OCI-LY3 (cell line): ENCODE measurements around the gene ILF3.

Experiments used
- H2AFZ ChIP-seq: fragments of 200-600, 300-600 bp; shearing (Covaris generic); 2 replicates; pipeline ENCODE4 v1.6.0; 2014; ENCODE audit warnings: antibody characterized with exemption, low read depth, low read length
- H3K27ac ChIP-seq: fragments of 200-600, 300-600 bp; sonication (generic); 2 replicates; pipeline ENCODE4 v1.5.1; 2014; ENCODE audit warnings: mild to moderate bottlenecking, low read length, moderate library complexity, mixed read lengths
- H3K27me3 ChIP-seq: fragments of 200-600, 300-600 bp; sonication (generic); 2 replicates; pipeline ENCODE4 v1.6.1; 2014; ENCODE audit warnings: low read depth, low read length, mixed read lengths
- H3K36me3 ChIP-seq: fragments of 200-600, 300-600 bp; sonication (generic); replicated peaks from 2 replicates; pipeline ENCODE3; 2014; ENCODE audit warnings: low read depth, low read length, mixed read lengths
- H3K4me1 ChIP-seq: fragments of 300-600, 200-600 bp; sonication (generic); 2 replicates; pipeline ENCODE4 v1.6.1; 2014; ENCODE audit warnings: low read length, mixed read lengths
- H3K4me2 ChIP-seq: fragments of 200-600, 300-600 bp; sonication (generic); 2 replicates; pipeline ENCODE4 v1.6.1; 2014; ENCODE audit warnings: low read length, mixed read lengths
- H3K4me3 ChIP-seq: fragments of 300-600, 200-600 bp; sonication (generic); 2 replicates; pipeline ENCODE4 v1.5.1; 2014; ENCODE audit warnings: antibody characterized with exemption, mild to moderate bottlenecking, low read length, moderate library complexity
- H3K79me2 ChIP-seq: fragments of 300-600, 200-600 bp; shearing (Covaris generic); 2 replicates; pipeline ENCODE4 v1.6.1; 2014; ENCODE audit warnings: mild to moderate bottlenecking, low read length, mixed read lengths
- H3K9ac ChIP-seq: fragments of 300-600, 200-600 bp; shearing (Covaris generic); 2 replicates; pipeline ENCODE4 v1.6.0; 2014; ENCODE audit warnings: mild to moderate bottlenecking, low read length, moderate library complexity
- H3K9me3 ChIP-seq: fragments of 200-600, 300-600 bp; shearing (Covaris generic); 2 replicates; pipeline ENCODE4 v1.6.1; 2014; ENCODE audit warnings: low read length, mixed read lengths; ENCODE audit not compliant: insufficient read depth
- H4K20me1 ChIP-seq: fragments of 200-600, 300-600 bp; sonication (generic); 2 replicates; pipeline ENCODE4 v1.6.1; 2016; ENCODE audit warnings: low read length, mixed read lengths; ENCODE audit not compliant: insufficient read depth
- CTCF ChIP-seq: fragments of 200-600, 300-600 bp; sonication (generic); IDR thresholded peaks from 2 replicates; pipeline ENCODE4 v1.5.1; 2014; ENCODE audit warnings: antibody characterized with exemption, low read length, low read depth
- EZH2phosphoT487 ChIP-seq: fragments of 200-600 bp; shearing (Covaris generic); IDR thresholded peaks from 2 replicates; pipeline ENCODE4 v1.6.1; 2018; ENCODE audit warnings: antibody characterized with exemption, mixed run types, low read depth

ILF3 gene

GRCh38 chr19:10654610-10655456 is 687 bp downstream of the ILF3 start:
- no peaks in the 10 kb centered on the region for H3K27me3 ChIP-seq
- H4K20me1 ChIP-seq = peaks cover 47% of the 10 kb centered on the region
- H3K27ac ChIP-seq = peak overlapping the region; percentile 83
- H3K36me3 ChIP-seq = peaks cover 41% of the 10 kb centered on the region
- H3K4me1 ChIP-seq = peaks cover 39% of the 10 kb centered on the region
- peak overlapping the region; percentile 90 for H3K4me3 ChIP-seq
- TF ChIP-seq EZH2phosphoT487 (no peak), CTCF (no peak)
- peak overlapping the region; percentile 99 for H3K9ac ChIP-seq
- no peak overlapping the region for H2AFZ ChIP-seq
- H3K4me2 ChIP-seq = peak overlapping the region; percentile 97
- no peaks in the 10 kb centered on the region for H3K9me3 ChIP-seq
- H3K79me2 ChIP-seq = peaks cover 79% of the 10 kb centered on the region

GRCh38 chr19:10655457-10656312 is 1.5 kb downstream of the ILF3 start:
- Histone ChIP-seq H4K20me1 (peaks cover 56% of the 10 kb centered on the region), H3K4me3 (peak overlapping the region; percentile 90), H3K79me2 (peaks cover 87% of the 10 kb centered on the region), H3K9ac (peak overlapping the region; percentile 99), H3K4me2 (peak overlapping the region; percentile 97), H3K27ac (peak overlapping the region; percentile 83), H3K27me3 (no peaks in the 10 kb centered on the region), H3K36me3 (peaks cover 48% of the 10 kb centered on the region), H3K9me3 (no peaks in the 10 kb centered on the region), H3K4me1 (peaks cover 39% of the 10 kb centered on the region), H2AFZ (no peak overlapping the region)
- TF ChIP-seq CTCF (peak; percentile 27; the same call in 1 of the 2 replicates), EZH2phosphoT487 (no peak)

- Histone ChIP-seq H3K4me1 (peaks cover 55% of the 10 kb centered on the region), H3K9ac (no peak overlapping the region), H3K27me3 (no peaks in the 10 kb centered on the region), H3K4me2 (no peak overlapping the region), H3K4me3 (no peak overlapping the region), H2AFZ (no peak overlapping the region), H3K36me3 (peaks cover 52% of the 10 kb centered on the region), H3K79me2 (peaks cover 100% of the 10 kb centered on the region), H3K27ac (no peak overlapping the region), H4K20me1 (peaks cover 97% of the 10 kb centered on the region), H3K9me3 (no peaks in the 10 kb centered on the region)
- TF ChIP-seq CTCF = no peak
- TF ChIP-seq EZH2phosphoT487 = no peak
These were observed 6.2 kb downstream of the ILF3 start for GRCh38 chr19:10660346-10660745.

- Histone ChIP-seq H3K4me2 (peak overlapping the region; percentile 71), H4K20me1 (peaks cover 97% of the 10 kb centered on the region), H2AFZ (no peak overlapping the region), H3K36me3 (peaks cover 52% of the 10 kb centered on the region), H3K27me3 (no peaks in the 10 kb centered on the region), H3K27ac (peak overlapping the region; percentile 16; the same call in 1 of the 2 replicates), H3K9me3 (no peaks in the 10 kb centered on the region), H3K4me1 (peaks cover 42% of the 10 kb centered on the region), H3K79me2 (peaks cover 100% of the 10 kb centered on the region), H3K4me3 (no peak overlapping the region), H3K9ac (no peak overlapping the region)
- TF ChIP-seq CTCF (no peak), EZH2phosphoT487 (no peak)
These were observed 7.8 kb downstream of the ILF3 start for GRCh38 chr19:10661946-10662345.
